ENCODE results near the gene SSBP3.

DNA sequence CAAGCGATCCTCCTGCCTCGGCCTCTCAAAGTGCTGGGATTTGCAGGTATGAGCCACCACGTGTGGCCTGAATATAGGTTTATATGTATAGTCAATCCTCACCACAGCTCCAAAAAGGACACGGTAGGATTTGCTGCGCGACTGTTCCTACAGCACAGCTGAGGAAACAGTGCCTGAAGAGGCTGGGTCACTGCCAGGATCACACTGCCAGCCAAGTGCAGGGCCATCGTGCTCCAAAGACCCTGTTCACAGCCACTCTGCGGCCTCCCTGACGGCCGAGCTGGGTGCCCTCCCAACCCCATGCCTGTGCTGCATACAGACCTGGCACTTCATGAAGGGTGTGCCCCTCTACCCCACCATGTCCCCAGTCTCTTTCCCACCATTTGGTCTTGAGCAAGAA lies 134.9 kb downstream of the SSBP3 start:
- TF ChIP-seq, protein P1, sequence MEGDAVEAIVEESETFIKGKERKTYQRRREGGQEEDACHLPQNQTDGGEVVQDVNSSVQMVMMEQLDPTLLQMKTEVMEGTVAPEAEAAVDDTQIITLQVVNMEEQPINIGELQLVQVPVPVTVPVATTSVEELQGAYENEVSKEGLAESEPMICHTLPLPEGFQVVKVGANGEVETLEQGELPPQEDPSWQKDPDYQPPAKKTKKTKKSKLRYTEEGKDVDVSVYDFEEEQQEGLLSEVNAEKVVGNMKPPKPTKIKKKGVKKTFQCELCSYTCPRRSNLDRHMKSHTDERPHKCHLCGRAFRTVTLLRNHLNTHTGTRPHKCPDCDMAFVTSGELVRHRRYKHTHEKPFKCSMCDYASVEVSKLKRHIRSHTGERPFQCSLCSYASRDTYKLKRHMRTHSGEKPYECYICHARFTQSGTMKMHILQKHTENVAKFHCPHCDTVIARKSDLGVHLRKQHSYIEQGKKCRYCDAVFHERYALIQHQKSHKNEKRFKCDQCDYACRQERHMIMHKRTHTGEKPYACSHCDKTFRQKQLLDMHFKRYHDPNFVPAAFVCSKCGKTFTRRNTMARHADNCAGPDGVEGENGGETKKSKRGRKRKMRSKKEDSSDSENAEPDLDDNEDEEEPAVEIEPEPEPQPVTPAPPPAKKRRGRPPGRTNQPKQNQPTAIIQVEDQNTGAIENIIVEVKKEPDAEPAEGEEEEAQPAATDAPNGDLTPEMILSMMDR (IDR thresholded peaks at IDR 0.05), result no peak
- no peak for TF ChIP-seq ZBTB21 (CRISPR knock-in tag; IDR thresholded peaks at IDR 0.05; ENCODE audit: borderline replicate concordance)
- no peak for TF ChIP-seq CREB1 (CRISPR knock-in tag; IDR thresholded peaks at IDR 0.05)
- TF ChIP-seq, protein P2, sequence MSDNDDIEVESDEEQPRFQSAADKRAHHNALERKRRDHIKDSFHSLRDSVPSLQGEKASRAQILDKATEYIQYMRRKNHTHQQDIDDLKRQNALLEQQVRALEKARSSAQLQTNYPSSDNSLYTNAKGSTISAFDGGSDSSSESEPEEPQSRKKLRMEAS (CRISPR knock-in tag; IDR thresholded peaks at IDR 0.05), result no peak
- TF ChIP-seq NR3C1 (CRISPR knock-in tag; conservative IDR thresholded peaks at IDR 0.05; ENCODE audit: low read depth), result no peak
- TF ChIP-seq GABPB1 (CRISPR knock-in tag; IDR thresholded peaks at IDR 0.05), result no peak
- TF ChIP-seq, protein P3, sequence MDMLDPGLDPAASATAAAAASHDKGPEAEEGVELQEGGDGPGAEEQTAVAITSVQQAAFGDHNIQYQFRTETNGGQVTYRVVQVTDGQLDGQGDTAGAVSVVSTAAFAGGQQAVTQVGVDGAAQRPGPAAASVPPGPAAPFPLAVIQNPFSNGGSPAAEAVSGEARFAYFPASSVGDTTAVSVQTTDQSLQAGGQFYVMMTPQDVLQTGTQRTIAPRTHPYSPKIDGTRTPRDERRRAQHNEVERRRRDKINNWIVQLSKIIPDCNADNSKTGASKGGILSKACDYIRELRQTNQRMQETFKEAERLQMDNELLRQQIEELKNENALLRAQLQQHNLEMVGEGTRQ (CRISPR knock-in tag; IDR thresholded peaks at IDR 0.05), result no peak
- TF ChIP-seq, protein P4, sequence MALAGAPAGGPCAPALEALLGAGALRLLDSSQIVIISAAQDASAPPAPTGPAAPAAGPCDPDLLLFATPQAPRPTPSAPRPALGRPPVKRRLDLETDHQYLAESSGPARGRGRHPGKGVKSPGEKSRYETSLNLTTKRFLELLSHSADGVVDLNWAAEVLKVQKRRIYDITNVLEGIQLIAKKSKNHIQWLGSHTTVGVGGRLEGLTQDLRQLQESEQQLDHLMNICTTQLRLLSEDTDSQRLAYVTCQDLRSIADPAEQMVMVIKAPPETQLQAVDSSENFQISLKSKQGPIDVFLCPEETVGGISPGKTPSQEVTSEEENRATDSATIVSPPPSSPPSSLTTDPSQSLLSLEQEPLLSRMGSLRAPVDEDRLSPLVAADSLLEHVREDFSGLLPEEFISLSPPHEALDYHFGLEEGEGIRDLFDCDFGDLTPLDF (CRISPR knock-in tag; IDR thresholded peaks at IDR 0.05), result no peak

Measured in WTC11 (cell line).